CD4-positive, alpha-beta T cell (primary cell): ENCODE measurements around the gene CITED1. TPM values are rescaled to one million over a fixed set of nuclear protein-coding genes. Genes with fewer than 3 reads are reported as not detected.
A peak's percentile ranks its signal among the peaks of the same experiment; 100 is the strongest.

Experiments
- ATAC-seq: fragments of 200-7000 bp; cut with Tn5 transposase; one replicate; pipeline ENCODE4 v1.10.0; 2022; ENCODE audit warnings: mild to moderate bottlenecking; ENCODE audit not compliant: poor library complexity
- CTCF ChIA-PET: fragments of 350-600 bp; sonication (Branson Sonifier 250); formaldehyde crosslinking; loops from one replicate; lab custom pipeline; 2021; ENCODE audit warnings: antibody characterized with exemption, inconsistent platforms; lab: Charles Lee
- POLR2A ChIA-PET: fragments of 350-600 bp; sonication (Branson Sonifier 250); formaldehyde crosslinking; loops from one replicate; lab custom pipeline; 2021; ENCODE audit warnings: antibody characterized with exemption, inconsistent platforms; lab: Charles Lee
- DNase-seq, 14 experiments: peaks; one replicate each; pipeline ENCODE4 v3.0.0-alpha.2; 2013 to 2020; ENCODE audit warnings: mixed read lengths in 2 of 14
- H3K27ac ChIP-seq, 2 donors: one replicate each; pipeline versions ENCODE4 v1.5.1 to v1.7.0; 2013; ENCODE audit warnings: low read length in 2 of 2, low read depth in 1 of 2, mild to moderate bottlenecking in 1 of 2
- H3K27me3 ChIP-seq, 2 experiments: 1 replicate in 1 of 2; 2 replicates in 1 of 2; pipeline versions ENCODE4 v1.6.1 to v1.7.0; 2013; ENCODE audit warnings: low read length in 2 of 2, control low read depth in 1 of 2, mild to moderate bottlenecking in 1 of 2, moderate library complexity in 1 of 2; ENCODE audit not compliant: insufficient read depth in 2 of 2, control insufficient read depth in 1 of 2
- H3K36me3 ChIP-seq: one replicate; pipeline ENCODE4 v1.6.1; 2013; ENCODE audit warnings: low read length, control low read depth; ENCODE audit not compliant: insufficient read depth
- H3K4me1 ChIP-seq: one replicate; pipeline ENCODE4 v1.6.1; 2013; ENCODE audit warnings: low read length, control low read depth; ENCODE audit not compliant: insufficient read depth
- H3K4me3 ChIP-seq: one replicate; pipeline ENCODE4 v1.5.1; 2013; ENCODE audit warnings: mild to moderate bottlenecking, low read length, moderate library complexity
- H3K9me3 ChIP-seq, 2 experiments: 1 replicate in 1 of 2; 2 replicates in 1 of 2; pipeline versions ENCODE4 v1.6.1 to v1.7.0; 2013; ENCODE audit warnings: low read length in 2 of 2, mild to moderate bottlenecking in 2 of 2, control low read depth in 1 of 2, moderate library complexity in 1 of 2; ENCODE audit not compliant: control insufficient read depth in 1 of 2, insufficient read depth in 1 of 2
- H3K27ac Mint-ChIP-seq: one replicate; pipeline ENCODE4 v1.8.0; 2020; ENCODE audit warnings: mixed read lengths
- H3K27me3 Mint-ChIP-seq: one replicate; pipeline ENCODE4 v1.8.0; 2021; ENCODE audit warnings: mixed read lengths
- H3K36me3 Mint-ChIP-seq: one replicate; pipeline ENCODE4 v1.8.0; 2021; ENCODE audit warnings: low read depth, mixed read lengths
- H3K4me1 Mint-ChIP-seq: one replicate; pipeline ENCODE4 v1.8.0; 2021; ENCODE audit warnings: low read depth, mixed read lengths
- H3K4me3 Mint-ChIP-seq: one replicate; pipeline ENCODE4 v1.8.0; 2020; ENCODE audit warnings: mild to moderate bottlenecking, mixed read lengths
- H3K9me3 Mint-ChIP-seq: one replicate; pipeline ENCODE4 v1.8.0; 2020; ENCODE audit warnings: mixed read lengths
- intact Hi-C, 2 experiments: fragments of 100-400 bp; cut with DNase I in 1 of 2; cut with micrococcal nuclease in 1 of 2; formaldehyde crosslinking; loops; one replicate each; pipeline versions ENCODE4 v1.15.1 to v1.9.0; 2023 to 2025; cut with DNase I, micrococcal nuclease
- total RNA-seq, 174 experiments: library from RNA in 2 of 174; stranded (reverse) in 2 of 174; gene quantifications; one replicate each; pipeline ENCODE4 v1.2.3 and lab custom pipeline; 2021 to 2026
- TF ChIP-seq, protein P1 (sequence below): fragments of 200-600 bp; IDR thresholded peaks from one replicate; pipeline ENCODE4 v1.8.0; 2022; ENCODE audit warnings: antibody characterized with exemption, mild to moderate bottlenecking

CITED1 gene
- total RNA-seq, 2 experiments from 2014 or later, result 0.52 TPM; not detected in 1

- Mint-ChIP-seq H3K27ac (no peak overlapping the region), H3K36me3 (peaks cover 16% of the 10 kb centered on the region), H3K4me1 (peaks cover 8% of the 10 kb centered on the region), H3K4me3 (no peak overlapping the region), H3K9me3 (no peaks in the 10 kb centered on the region), H3K27me3 (peaks cover 5% of the 10 kb centered on the region)
- intact Hi-C loops, result no loop called here
- no peak for DNase-seq
- Histone ChIP-seq H3K4me3 (no peak overlapping the region), H3K9me3 (no peaks in the 10 kb centered on the region), H3K36me3 (peaks cover 6% of the 10 kb centered on the region), H3K4me1 (peaks cover 8% of the 10 kb centered on the region), H3K27ac (no peak overlapping the region), H3K27me3 (no peaks in the 10 kb centered on the region)
- CTCF ChIA-PET, result interaction anchor here (1.3 kb wide), 1 partner anchor 11 kb away, joined by 3 read pairs; no protein-coding TSS in a partner anchor
- POLR2A ChIA-PET, result no interaction called here
- no peak for ATAC-seq
- TF ChIP-seq, protein P1, sequence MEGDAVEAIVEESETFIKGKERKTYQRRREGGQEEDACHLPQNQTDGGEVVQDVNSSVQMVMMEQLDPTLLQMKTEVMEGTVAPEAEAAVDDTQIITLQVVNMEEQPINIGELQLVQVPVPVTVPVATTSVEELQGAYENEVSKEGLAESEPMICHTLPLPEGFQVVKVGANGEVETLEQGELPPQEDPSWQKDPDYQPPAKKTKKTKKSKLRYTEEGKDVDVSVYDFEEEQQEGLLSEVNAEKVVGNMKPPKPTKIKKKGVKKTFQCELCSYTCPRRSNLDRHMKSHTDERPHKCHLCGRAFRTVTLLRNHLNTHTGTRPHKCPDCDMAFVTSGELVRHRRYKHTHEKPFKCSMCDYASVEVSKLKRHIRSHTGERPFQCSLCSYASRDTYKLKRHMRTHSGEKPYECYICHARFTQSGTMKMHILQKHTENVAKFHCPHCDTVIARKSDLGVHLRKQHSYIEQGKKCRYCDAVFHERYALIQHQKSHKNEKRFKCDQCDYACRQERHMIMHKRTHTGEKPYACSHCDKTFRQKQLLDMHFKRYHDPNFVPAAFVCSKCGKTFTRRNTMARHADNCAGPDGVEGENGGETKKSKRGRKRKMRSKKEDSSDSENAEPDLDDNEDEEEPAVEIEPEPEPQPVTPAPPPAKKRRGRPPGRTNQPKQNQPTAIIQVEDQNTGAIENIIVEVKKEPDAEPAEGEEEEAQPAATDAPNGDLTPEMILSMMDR, result no peak
These were observed 25.3 kb downstream of the CITED1 start for GRCh38 chrX:72280321-72280845.

GRCh38 chrX:72276478-72276953 lies 29.2 kb downstream of the CITED1 start:
- peaks cover 5% of the 10 kb centered on the region for H3K27me3 Mint-ChIP-seq
- H3K9me3 Mint-ChIP-seq, result no peaks in the 10 kb centered on the region
- H3K27ac Mint-ChIP-seq, result peak overlapping the region; percentile 93
- Histone ChIP-seq H3K27ac (peak overlapping the region; percentile 64 to 80), H3K4me3 (peak overlapping the region; percentile 95), H3K4me1 (peaks cover 26% of the 10 kb centered on the region), H3K27me3 (no peaks in the 10 kb centered on the region), H3K36me3 (peaks cover 45% of the 10 kb centered on the region), H3K9me3 (no peaks in the 10 kb centered on the region)
- TF ChIP-seq, protein P1, result no peak
- H3K4me1 Mint-ChIP-seq, result peaks cover 42% of the 10 kb centered on the region
- ATAC-seq (no peak), DNase-seq (no peak)
- intact Hi-C loops, result loop anchor here (2.0 to 10.0 kb wide), 7 partner anchors 34 to 1288 kb away; partner anchors contain the start of genes PIN4 (in 2 of the 2), CHIC1 (in 1 of the 2), HDAC8 (in 1 of the 2) and NAP1L2 (in 1 of the 2)
- ChIA-PET POLR2A (interaction anchor here (1.1 to 2.8 kb wide), 10 partner anchors 8 to 911 kb away, joined by 4 to 33 read pairs (median 8); partner anchors contain the start of genes CITED1, ERCC6L, OGT and PIN4), CTCF (interaction anchor here (0.7 to 2.8 kb wide), 18 partner anchors 8 to 1668 kb away, joined by 3 to 16 read pairs (median 3); partner anchors contain the start of genes CITED1, ERCC6L, HDAC8 and PIN4)
- peaks cover 55% of the 10 kb centered on the region for H3K36me3 Mint-ChIP-seq
- H3K4me3 Mint-ChIP-seq, result peak overlapping the region; percentile 96

DNA sequence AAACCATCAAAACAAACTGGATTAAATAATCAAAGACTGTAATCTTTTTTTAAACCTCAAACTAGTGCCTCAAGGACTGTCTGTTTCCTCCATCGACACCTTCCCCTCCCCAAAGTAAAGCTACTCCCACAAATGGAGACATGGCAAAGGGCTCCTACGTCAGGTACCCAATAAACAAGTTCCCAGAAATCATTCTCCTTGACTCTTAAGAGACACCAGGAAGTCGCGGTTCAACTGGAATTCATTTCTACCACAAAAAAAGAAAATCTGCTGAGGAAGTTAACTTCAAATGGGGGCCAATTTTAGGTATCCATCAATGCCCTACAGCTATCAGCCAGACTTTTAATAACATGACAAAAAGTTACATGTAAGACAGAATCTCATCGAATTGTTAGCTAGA lies 31.2 kb downstream of the CITED1 start:
- POLR2A ChIA-PET, result no interaction called here
- peaks cover 5% of the 10 kb centered on the region for H3K27me3 Mint-ChIP-seq
- CTCF ChIA-PET, result interaction anchor here (1.4 kb wide), 1 partner anchor 29 kb away, joined by 3 read pairs; no protein-coding TSS in a partner anchor
- peak in 3 of 14 experiments; percentile 9 to 38 (median 32) for DNase-seq
- peaks cover 61% of the 10 kb centered on the region for H3K36me3 ChIP-seq
- ATAC-seq, result no peak
- TF ChIP-seq, protein P1, result no peak
- no peaks in the 10 kb centered on the region for H3K27me3 ChIP-seq
- no peaks in the 10 kb centered on the region for H3K9me3 ChIP-seq
- H3K27ac ChIP-seq, result peak overlapping the region in 1 of 2 donors; percentile 9
- peak overlapping the region; percentile 96 for H3K4me3 Mint-ChIP-seq
- H3K36me3 Mint-ChIP-seq, result peaks cover 71% of the 10 kb centered on the region
- H3K4me1 ChIP-seq, result peaks cover 26% of the 10 kb centered on the region
- no peaks in the 10 kb centered on the region for H3K9me3 Mint-ChIP-seq
- no peak overlapping the region for H3K4me3 ChIP-seq
- intact Hi-C loops, result loop anchor here in 1 of 2 experiments (10.0 kb wide), 4 partner anchors 260 to 1290 kb away; partner anchors contain the start of genes CHIC1, HDAC8 and NAP1L2
- H3K4me1 Mint-ChIP-seq, result peaks cover 43% of the 10 kb centered on the region
- peak overlapping the region; percentile 93 for H3K27ac Mint-ChIP-seq
